ENCODE results near the gene ACP5.
A peak's percentile ranks its signal among the peaks of the same experiment; 100 is the strongest.

Gene ACP5

GRCh38 chr19:11547929-11548700 is 29.3 kb downstream of the ACP5 start:
- DNase-seq (ENCODE audit: low spot score): no peak

- no peak for DNase-seq (ENCODE audit: low spot score)
Observed at GRCh38 chr19:11541238-11541637, 36.2 kb downstream of the ACP5 start.

- no peak for DNase-seq (ENCODE audit: low spot score)
Observed at GRCh38 chr19:11540645-11541044, 36.8 kb downstream of the ACP5 start.

GRCh38 chr19:11539495-11540365 is 37.7 kb downstream of the ACP5 start:
- no peak for DNase-seq (ENCODE audit: low spot score)

GRCh38 chr19:11538232-11539036 is 39.0 kb downstream of the ACP5 start, which contains the start of gene CNN1:
CNN1 (plus strand) TSS chr19:11538851; CDS start chr19:11538928, 77 bp downstream.
- DNase-seq (ENCODE audit: low spot score): no peak

GRCh38 chr19:11535792-11536595 is 41.5 kb downstream of the ACP5 start:
- peak; percentile 93 for DNase-seq (ENCODE audit: low spot score)

GRCh38 chr19:11534948-11535347 is 42.5 kb downstream of the ACP5 start:
- no peak for DNase-seq (ENCODE audit: low spot score)

GRCh38 chr19:11534538-11534937 is 42.9 kb downstream of the ACP5 start:
- no peak for DNase-seq (ENCODE audit: low spot score)

GRCh38 chr19:11530432-11530831 is 47.0 kb downstream of the ACP5 start:
- DNase-seq (ENCODE audit: low spot score): peak; percentile 95

- DNase-seq (ENCODE audit: low spot score): peak; percentile 96
Observed at GRCh38 chr19:11528551-11529341, 48.7 kb downstream of the ACP5 start, which contains the start of gene ECSIT. ECSIT (minus strand) TSS chr19:11529134; CDS start chr19:11519170, 9,964 bp downstream.
